ENCODE data around the gene POTEM.
"Not testable (repeated sequence)": the region's sequence is repeated elsewhere in the genome, so short reads cannot be mapped to it uniquely, and the experiment has no call there.

Gene POTEM

DNA sequence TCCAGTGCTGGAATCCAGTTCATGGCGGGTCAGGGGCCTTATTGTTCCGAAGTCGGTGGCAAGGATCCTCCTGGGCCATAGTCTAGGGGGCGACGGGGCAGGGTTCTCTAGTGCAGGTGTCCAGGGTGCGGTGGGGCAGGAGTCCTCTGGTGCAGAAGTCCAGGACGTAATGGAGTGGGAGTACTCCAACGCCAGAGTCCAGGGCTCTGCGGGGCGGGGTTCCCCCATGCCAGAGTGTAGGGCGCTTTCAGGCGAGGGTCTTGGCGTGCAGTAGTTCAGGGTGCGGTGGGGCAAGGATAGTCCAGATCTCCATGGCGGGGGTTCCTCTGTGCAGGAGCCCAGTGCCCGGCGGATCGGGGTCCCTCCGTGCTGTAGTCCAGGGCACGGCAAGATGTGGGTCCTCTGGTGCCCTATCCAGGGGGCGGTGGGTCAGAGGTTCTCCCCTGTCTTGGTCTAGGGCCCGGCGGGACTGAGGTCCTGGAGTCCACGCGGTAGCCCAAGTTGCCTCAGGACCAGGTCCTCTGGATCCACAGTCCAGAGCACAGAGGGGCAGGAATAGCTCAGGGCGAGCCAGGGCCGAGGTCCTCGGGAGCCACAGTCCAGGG is 70.9 kb downstream of the POTEM start:
- DNase-seq, result not testable (repeated sequence)

DNA sequence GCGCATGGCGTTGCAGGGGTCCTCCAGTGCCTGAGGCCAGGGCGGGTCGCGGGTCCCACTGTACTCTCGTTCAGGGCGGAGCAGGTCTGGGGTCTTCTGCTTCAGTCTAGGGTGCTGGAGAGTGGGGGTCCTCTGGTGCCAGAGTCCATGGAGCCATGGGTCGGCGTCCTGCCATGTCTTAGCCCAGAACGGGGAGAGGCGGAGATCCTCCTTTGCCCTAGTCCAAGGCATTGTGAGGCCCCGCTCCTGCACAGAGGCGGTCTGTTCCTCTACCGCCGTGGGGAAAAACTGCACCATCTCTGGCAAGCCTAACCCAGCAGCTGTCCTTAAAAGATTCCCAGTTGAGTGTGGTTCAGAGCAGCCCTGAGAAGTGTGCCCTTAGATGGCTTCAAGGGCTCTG is 71.6 kb downstream of the POTEM start:
- DNase-seq, result not testable (repeated sequence)

DNA sequence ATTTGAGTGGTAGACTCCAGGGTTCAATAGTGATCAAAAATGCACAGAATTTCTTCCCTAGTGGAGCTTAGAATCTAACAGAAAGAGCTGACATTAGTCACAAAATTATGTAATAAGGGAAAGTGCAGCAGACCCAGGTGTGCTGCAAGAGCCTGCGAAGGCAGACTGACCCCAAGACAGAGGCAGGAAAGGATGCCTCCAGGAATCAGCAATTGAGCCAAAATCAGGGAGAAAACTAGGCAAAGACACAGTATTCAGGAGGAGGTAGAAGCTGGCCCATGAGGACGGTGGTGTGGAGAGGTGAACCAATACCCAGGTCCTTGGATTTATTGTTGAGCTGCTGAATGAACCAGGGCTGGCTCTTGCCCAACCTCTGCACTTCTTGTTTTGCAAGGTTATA is 76.2 kb downstream of the POTEM start:
- not testable (repeated sequence) for DNase-seq
